ENCODE results near the gene RPL36A.
A peak's percentile ranks its signal among the peaks of the same experiment; 100 is the strongest.

The RPL36A gene

DNA sequence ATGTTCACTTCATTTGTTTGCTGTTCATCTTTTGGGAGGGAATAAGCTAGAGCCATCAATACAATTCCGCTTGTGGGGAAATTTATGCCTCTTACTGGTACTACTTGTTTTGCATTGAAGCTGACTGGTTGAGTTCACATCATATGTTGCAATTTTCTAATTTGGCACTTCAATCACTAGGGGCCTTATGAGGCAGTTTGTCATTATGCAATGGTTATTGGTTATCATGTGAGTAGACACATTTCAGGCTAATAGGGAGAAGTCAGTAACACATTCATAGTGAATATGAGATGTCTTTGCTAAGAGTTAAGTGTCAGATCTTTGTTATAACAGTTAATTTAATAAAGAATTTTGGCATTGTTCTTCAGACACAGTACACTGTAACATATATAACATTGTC is 5.0 kb downstream of the RPL36A start:
- no peak overlapping the region for H3K4me3 ChIP-seq (ENCODE audit: low read depth, low read length)
- H3K36me3 ChIP-seq (ENCODE audit: control insufficient read depth, insufficient read depth, low read length) = no peaks in the 10 kb centered on the region
- H3K79me2 ChIP-seq = no peaks in the 10 kb centered on the region
- no peak overlapping the region for H2AFZ ChIP-seq
- no peak overlapping the region for H3K9ac ChIP-seq
- no peaks in the 10 kb centered on the region for H3K4me1 ChIP-seq
- H3K4me2 ChIP-seq (ENCODE audit: low read length) = no peak overlapping the region
- no peaks in the 10 kb centered on the region for H3K27me3 ChIP-seq (ENCODE audit: control insufficient read depth, insufficient read depth, low read length)
- no peak overlapping the region for H3K27ac ChIP-seq
- no peaks in the 10 kb centered on the region for H3K9me3 ChIP-seq (ENCODE audit: control insufficient read depth, low read length)
- TF ChIP-seq, protein P1, sequence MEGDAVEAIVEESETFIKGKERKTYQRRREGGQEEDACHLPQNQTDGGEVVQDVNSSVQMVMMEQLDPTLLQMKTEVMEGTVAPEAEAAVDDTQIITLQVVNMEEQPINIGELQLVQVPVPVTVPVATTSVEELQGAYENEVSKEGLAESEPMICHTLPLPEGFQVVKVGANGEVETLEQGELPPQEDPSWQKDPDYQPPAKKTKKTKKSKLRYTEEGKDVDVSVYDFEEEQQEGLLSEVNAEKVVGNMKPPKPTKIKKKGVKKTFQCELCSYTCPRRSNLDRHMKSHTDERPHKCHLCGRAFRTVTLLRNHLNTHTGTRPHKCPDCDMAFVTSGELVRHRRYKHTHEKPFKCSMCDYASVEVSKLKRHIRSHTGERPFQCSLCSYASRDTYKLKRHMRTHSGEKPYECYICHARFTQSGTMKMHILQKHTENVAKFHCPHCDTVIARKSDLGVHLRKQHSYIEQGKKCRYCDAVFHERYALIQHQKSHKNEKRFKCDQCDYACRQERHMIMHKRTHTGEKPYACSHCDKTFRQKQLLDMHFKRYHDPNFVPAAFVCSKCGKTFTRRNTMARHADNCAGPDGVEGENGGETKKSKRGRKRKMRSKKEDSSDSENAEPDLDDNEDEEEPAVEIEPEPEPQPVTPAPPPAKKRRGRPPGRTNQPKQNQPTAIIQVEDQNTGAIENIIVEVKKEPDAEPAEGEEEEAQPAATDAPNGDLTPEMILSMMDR (IDR thresholded peaks at IDR 0.05) = no peak

GRCh38 chrX:101397779-101398178 is 7.0 kb downstream of the RPL36A start:
- TF ChIP-seq, protein P1 (IDR thresholded peaks at IDR 0.05) = no peak
- Histone ChIP-seq H3K27me3 (ENCODE audit: control insufficient read depth, insufficient read depth, low read length) (no peaks in the 10 kb centered on the region), H3K4me1 (no peaks in the 10 kb centered on the region), H3K36me3 (ENCODE audit: control insufficient read depth, insufficient read depth, low read length) (no peaks in the 10 kb centered on the region), H3K9me3 (ENCODE audit: control insufficient read depth, low read length) (no peaks in the 10 kb centered on the region), H3K79me2 (no peaks in the 10 kb centered on the region), H2AFZ (no peak overlapping the region), H3K9ac (no peak overlapping the region), H3K4me2 (ENCODE audit: low read length) (no peak overlapping the region), H3K27ac (no peak overlapping the region), H3K4me3 (ENCODE audit: low read depth, low read length) (no peak overlapping the region)

DNA sequence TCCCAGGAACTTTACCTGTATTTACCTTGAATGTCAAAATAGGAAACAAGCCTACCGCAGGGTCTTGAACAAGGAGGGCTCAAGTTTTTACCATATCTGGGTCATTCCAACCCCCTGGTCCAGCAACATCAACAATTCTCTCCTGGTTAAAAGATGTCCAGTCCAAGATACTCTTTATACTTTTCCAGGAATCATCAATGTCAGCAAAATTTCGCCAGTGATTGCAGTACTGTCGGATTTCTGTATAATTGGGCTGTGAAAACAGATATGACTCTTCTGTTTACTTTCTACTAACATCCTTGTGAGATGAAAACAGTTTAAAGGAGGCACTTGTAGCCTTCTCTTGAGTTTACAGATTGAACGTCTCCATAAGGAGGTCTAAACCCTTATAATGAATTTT is 7.9 kb downstream of the RPL36A start:
- no peak overlapping the region for H2AFZ ChIP-seq
- no peak overlapping the region for H3K27ac ChIP-seq
- no peaks in the 10 kb centered on the region for H3K4me1 ChIP-seq
- no peak overlapping the region for H3K4me2 ChIP-seq (ENCODE audit: low read length)
- no peaks in the 10 kb centered on the region for H3K79me2 ChIP-seq
- TF ChIP-seq, protein P1 (IDR thresholded peaks at IDR 0.05) = no peak
- H3K36me3 ChIP-seq (ENCODE audit: control insufficient read depth, insufficient read depth, low read length) = no peaks in the 10 kb centered on the region
- H3K9me3 ChIP-seq (ENCODE audit: control insufficient read depth, low read length) = no peaks in the 10 kb centered on the region
- H3K27me3 ChIP-seq (ENCODE audit: control insufficient read depth, insufficient read depth, low read length) = no peaks in the 10 kb centered on the region
- H3K4me3 ChIP-seq (ENCODE audit: low read depth, low read length) = no peak overlapping the region
- no peak overlapping the region for H3K9ac ChIP-seq

DNA sequence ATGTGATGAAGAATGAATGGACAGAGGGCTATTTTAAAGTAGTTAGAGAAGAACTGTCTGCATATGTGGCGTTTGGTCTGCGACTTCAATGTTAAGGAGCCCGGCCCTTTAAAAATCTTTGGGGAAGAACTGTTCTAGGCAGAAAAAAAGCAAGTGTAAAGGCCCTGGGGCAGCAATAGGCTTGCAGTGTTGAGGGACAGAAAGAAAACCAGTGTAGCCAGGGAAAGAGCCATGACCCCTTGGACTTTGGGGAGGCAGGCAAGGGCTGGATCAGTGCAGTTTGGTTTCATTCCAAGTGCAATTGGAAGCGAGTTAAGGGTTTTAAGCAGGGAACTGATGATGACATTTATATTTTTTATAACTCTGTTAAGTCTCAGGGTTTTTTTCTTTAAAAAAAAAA is 9.0 kb downstream of the RPL36A start:
- no peaks in the 10 kb centered on the region for H3K27me3 ChIP-seq (ENCODE audit: control insufficient read depth, insufficient read depth, low read length)
- H3K36me3 ChIP-seq (ENCODE audit: control insufficient read depth, insufficient read depth, low read length) = no peaks in the 10 kb centered on the region
- no peak overlapping the region for H3K27ac ChIP-seq
- no peak overlapping the region for H3K4me3 ChIP-seq (ENCODE audit: low read depth, low read length)
- no peak overlapping the region for H2AFZ ChIP-seq
- H3K4me1 ChIP-seq = no peaks in the 10 kb centered on the region
- TF ChIP-seq, protein P1 (IDR thresholded peaks at IDR 0.05) = no peak
- no peak overlapping the region for H3K9ac ChIP-seq
- no peaks in the 10 kb centered on the region for H3K79me2 ChIP-seq
- no peaks in the 10 kb centered on the region for H3K9me3 ChIP-seq (ENCODE audit: control insufficient read depth, low read length)
- no peak overlapping the region for H3K4me2 ChIP-seq (ENCODE audit: low read length)

- TF ChIP-seq, protein P1 (IDR thresholded peaks at IDR 0.05) = no peak
Observed at GRCh38 chrX:101407167-101407747, 16.4 kb downstream of the RPL36A start.

More at GRCh38 chrX:101407167-101407747, 16.4 kb downstream of the RPL36A start:
- peaks cover 10% of the 10 kb centered on the region for H3K79me2 ChIP-seq
- H3K4me2 ChIP-seq (ENCODE audit: low read length) = peak overlapping the region; percentile 76
- H3K9ac ChIP-seq = no peak overlapping the region
- no peaks in the 10 kb centered on the region for H3K9me3 ChIP-seq (ENCODE audit: control insufficient read depth, low read length)
- peak overlapping the region; percentile 99 for H3K27ac ChIP-seq
- no peaks in the 10 kb centered on the region for H3K4me1 ChIP-seq
- peak overlapping the region; percentile 71 for H2AFZ ChIP-seq
- no peaks in the 10 kb centered on the region for H3K36me3 ChIP-seq (ENCODE audit: control insufficient read depth, insufficient read depth, low read length)
- H3K27me3 ChIP-seq (ENCODE audit: control insufficient read depth, insufficient read depth, low read length) = no peaks in the 10 kb centered on the region
- peak overlapping the region; percentile 93 for H3K4me3 ChIP-seq (ENCODE audit: low read depth, low read length)

All from parathyroid adenoma (tissue), 2 donors.